Measurements from ENCODE around the gene GPR158.
"Not testable (repeated sequence)": the region's sequence is repeated elsewhere in the genome, so short reads cannot be mapped to it uniquely, and the experiment has no call there.

GPR158 gene

GRCh38 chr10:25357269-25357668 is 182.5 kb downstream of the GPR158 start:
- no peak for DNase-seq
- in situ Hi-C loops (cut with HindIII; ENCODE audit: low pct_ligation_motif_present, low pct_unique_long_range_greater_than_20kb, low sequenced_read_pairs) = no loop called here

- no peak for DNase-seq
- in situ Hi-C loops (cut with HindIII; ENCODE audit: low pct_ligation_motif_present, low pct_unique_long_range_greater_than_20kb, low sequenced_read_pairs) = no loop called here
Observed at GRCh38 chr10:25382029-25382810, 207.4 kb downstream of the GPR158 start.

- DNase-seq; in situ Hi-C loops (cut with HindIII; ENCODE audit: low pct_ligation_motif_present, low pct_unique_long_range_greater_than_20kb, low sequenced_read_pairs): not testable (repeated sequence)
Observed at GRCh38 chr10:25382901-25383300, 208.1 kb downstream of the GPR158 start.

- no peak for DNase-seq
- in situ Hi-C loops (cut with HindIII; ENCODE audit: low pct_ligation_motif_present, low pct_unique_long_range_greater_than_20kb, low sequenced_read_pairs) = no loop called here
Observed at GRCh38 chr10:25383686-25384085, 208.9 kb downstream of the GPR158 start.

GRCh38 chr10:25384618-25385017 is 209.8 kb downstream of the GPR158 start:
- in situ Hi-C loops (cut with HindIII; ENCODE audit: low pct_ligation_motif_present, low pct_unique_long_range_greater_than_20kb, low sequenced_read_pairs) = no loop called here
- no peak for DNase-seq

- no peak for DNase-seq
- in situ Hi-C loops (cut with HindIII; ENCODE audit: low pct_ligation_motif_present, low pct_unique_long_range_greater_than_20kb, low sequenced_read_pairs) = no loop called here
Observed at GRCh38 chr10:25388188-25388861, 213.5 kb downstream of the GPR158 start.

GRCh38 chr10:25388862-25389206 is 214.0 kb downstream of the GPR158 start:
- DNase-seq = no peak
- in situ Hi-C loops (cut with HindIII; ENCODE audit: low pct_ligation_motif_present, low pct_unique_long_range_greater_than_20kb, low sequenced_read_pairs) = no loop called here

- DNase-seq = no peak
Observed at GRCh38 chr10:25390733-25391132, 215.9 kb downstream of the GPR158 start.

GRCh38 chr10:25392132-25392531 is 217.3 kb downstream of the GPR158 start:
- DNase-seq = no peak
- in situ Hi-C loops (cut with HindIII; ENCODE audit: low pct_ligation_motif_present, low pct_unique_long_range_greater_than_20kb, low sequenced_read_pairs) = no loop called here

More at GRCh38 chr10:25390733-25391132, 215.9 kb downstream of the GPR158 start:
- in situ Hi-C loops (cut with HindIII; ENCODE audit: low pct_ligation_motif_present, low pct_unique_long_range_greater_than_20kb, low sequenced_read_pairs) = no loop called here

GRCh38 chr10:25393621-25394020 is 218.8 kb downstream of the GPR158 start:
- no peak for DNase-seq
- in situ Hi-C loops (cut with HindIII; ENCODE audit: low pct_ligation_motif_present, low pct_unique_long_range_greater_than_20kb, low sequenced_read_pairs) = no loop called here

GRCh38 chr10:25398680-25399079 is 223.9 kb downstream of the GPR158 start:
- in situ Hi-C loops (cut with HindIII; ENCODE audit: low pct_ligation_motif_present, low pct_unique_long_range_greater_than_20kb, low sequenced_read_pairs) = no loop called here
- no peak for DNase-seq

GRCh38 chr10:25405871-25406270 is 231.1 kb downstream of the GPR158 start:
- in situ Hi-C loops (cut with HindIII; ENCODE audit: low pct_ligation_motif_present, low pct_unique_long_range_greater_than_20kb, low sequenced_read_pairs) = no loop called here
- DNase-seq = no peak

GRCh38 chr10:25417611-25418010 is 242.8 kb downstream of the GPR158 start:
- DNase-seq = no peak
- in situ Hi-C loops (cut with HindIII; ENCODE audit: low pct_ligation_motif_present, low pct_unique_long_range_greater_than_20kb, low sequenced_read_pairs) = no loop called here

GRCh38 chr10:25425776-25426175 is 251.0 kb downstream of the GPR158 start:
- in situ Hi-C loops (cut with HindIII; ENCODE audit: low pct_ligation_motif_present, low pct_unique_long_range_greater_than_20kb, low sequenced_read_pairs) = no loop called here
- DNase-seq = no peak

- DNase-seq = no peak
- in situ Hi-C loops (cut with HindIII; ENCODE audit: low pct_ligation_motif_present, low pct_unique_long_range_greater_than_20kb, low sequenced_read_pairs) = no loop called here
Observed at GRCh38 chr10:25436431-25436830, 261.6 kb downstream of the GPR158 start.

GRCh38 chr10:25441270-25441669 is 266.5 kb downstream of the GPR158 start:
- no peak for DNase-seq
- in situ Hi-C loops (cut with HindIII; ENCODE audit: low pct_ligation_motif_present, low pct_unique_long_range_greater_than_20kb, low sequenced_read_pairs) = no loop called here

GRCh38 chr10:25444266-25444665 is 269.5 kb downstream of the GPR158 start:
- no peak for DNase-seq
- in situ Hi-C loops (cut with HindIII; ENCODE audit: low pct_ligation_motif_present, low pct_unique_long_range_greater_than_20kb, low sequenced_read_pairs) = no loop called here

GRCh38 chr10:25451401-25451800 is 276.6 kb downstream of the GPR158 start:
- no peak for DNase-seq

GRCh38 chr10:25453619-25454018 is 278.8 kb downstream of the GPR158 start:
- in situ Hi-C loops (cut with HindIII; ENCODE audit: low pct_ligation_motif_present, low pct_unique_long_range_greater_than_20kb, low sequenced_read_pairs) = no loop called here
- DNase-seq = no peak

More at GRCh38 chr10:25451401-25451800, 276.6 kb downstream of the GPR158 start:
- in situ Hi-C loops (cut with HindIII; ENCODE audit: low pct_ligation_motif_present, low pct_unique_long_range_greater_than_20kb, low sequenced_read_pairs) = no loop called here

- in situ Hi-C loops (cut with HindIII; ENCODE audit: low pct_ligation_motif_present, low pct_unique_long_range_greater_than_20kb, low sequenced_read_pairs) = no loop called here
- no peak for DNase-seq
Observed at GRCh38 chr10:25455980-25456567, 281.3 kb downstream of the GPR158 start.
